Effector memory CD8-positive, alpha-beta T cell (primary cell): ENCODE measurements around the gene ALKBH8.
"Not testable (repeated sequence)": the region's sequence is repeated elsewhere in the genome, so short reads cannot be mapped to it uniquely, and the experiment has no call there.

Experiments used
- ATAC-seq: fragments of 150-1000 bp; cut with Tn5 transposase; replicated peaks from 2 replicates; pipeline ENCODE4 v1.10.0; 2021; ENCODE audit warnings: mild to moderate bottlenecking, moderate library complexity
- DNase-seq, 3 experiments: peaks; one replicate each; pipeline ENCODE4 v3.0.0; 2021
- H3K27ac Mint-ChIP-seq, 2 donors: one replicate each; pipeline ENCODE4 v1.8.0; 2022; ENCODE audit warnings: mild to moderate bottlenecking in 2 of 2, mixed read lengths in 2 of 2, moderate library complexity in 2 of 2
- H3K27me3 Mint-ChIP-seq, 2 donors: one replicate each; pipeline ENCODE4 v1.8.0; 2022; ENCODE audit warnings: mixed read lengths in 2 of 2
- H3K36me3 Mint-ChIP-seq: one replicate; pipeline ENCODE4 v1.8.0; 2022; ENCODE audit warnings: mild to moderate bottlenecking, moderate library complexity, mixed read lengths; ENCODE audit not compliant: insufficient read depth
- H3K4me1 Mint-ChIP-seq, 2 donors: one replicate each; pipeline ENCODE4 v1.8.0; 2022; ENCODE audit warnings: low read depth in 2 of 2, mixed read lengths in 2 of 2
- H3K4me3 Mint-ChIP-seq, 2 donors: one replicate each; pipeline ENCODE4 v1.8.0; 2022; ENCODE audit warnings: mild to moderate bottlenecking in 2 of 2, mixed read lengths in 2 of 2, moderate library complexity in 2 of 2
- H3K9me3 Mint-ChIP-seq, 2 donors: one replicate each; pipeline ENCODE4 v1.8.0; 2022; ENCODE audit warnings: mixed read lengths in 2 of 2

The ALKBH8 gene

DNA sequence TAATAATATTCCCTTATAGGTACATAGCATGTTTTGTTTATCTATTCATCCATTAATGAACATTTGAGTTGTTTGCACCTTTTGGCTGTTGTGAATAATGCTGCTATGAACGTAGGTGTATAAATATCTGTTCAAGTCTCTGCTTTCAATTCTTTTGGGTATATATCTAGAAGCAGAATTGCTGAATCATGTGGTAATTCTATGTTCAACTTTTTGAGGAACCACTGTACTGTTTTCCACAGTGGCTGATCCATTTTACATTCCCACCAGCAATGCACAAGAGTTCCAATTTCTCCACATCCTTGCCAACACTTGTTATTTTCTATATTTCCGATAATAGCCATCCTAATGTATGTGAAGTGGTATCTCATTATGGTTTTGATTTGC, 56.7 kb downstream of the ALKBH8 start:
- peaks cover 25% of the 10 kb centered on the region for H3K36me3 Mint-ChIP-seq

GRCh38 chr11:107508201-107508857, 57.2 kb downstream of the ALKBH8 start:
- ATAC-seq, result no peak
- H3K9me3 Mint-ChIP-seq, result peaks cover 0 to 2% of the 10 kb centered on the region in 2 donors
- H3K4me3 Mint-ChIP-seq, result no peak overlapping the region
- H3K27ac Mint-ChIP-seq, result no peak overlapping the region
- H3K27me3 Mint-ChIP-seq, result no peaks in the 10 kb centered on the region
- no peak for DNase-seq
- H3K36me3 Mint-ChIP-seq, result peaks cover 25% of the 10 kb centered on the region
- no peaks in the 10 kb centered on the region for H3K4me1 Mint-ChIP-seq

More for the DNA sequence above, 56.7 kb downstream of the ALKBH8 start:
- H3K27ac Mint-ChIP-seq, result no peak overlapping the region
- H3K4me3 Mint-ChIP-seq, result no peak overlapping the region
- ATAC-seq, result no peak
- no peaks in the 10 kb centered on the region for H3K27me3 Mint-ChIP-seq
- DNase-seq, result no peak
- H3K9me3 Mint-ChIP-seq, result peaks cover 0 to 2% of the 10 kb centered on the region in 2 donors
- no peaks in the 10 kb centered on the region for H3K4me1 Mint-ChIP-seq

GRCh38 chr11:107505647-107506225, 59.8 kb downstream of the ALKBH8 start:
- Mint-ChIP-seq H3K36me3 (peaks cover 29% of the 10 kb centered on the region), H3K4me1 (no peaks in the 10 kb centered on the region), H3K27ac (no peak overlapping the region), H3K9me3 (peaks cover 0 to 2% of the 10 kb centered on the region in 2 donors), H3K27me3 (no peaks in the 10 kb centered on the region), H3K4me3 (no peak overlapping the region)
- DNase-seq, result no peak
- ATAC-seq, result no peak

DNA sequence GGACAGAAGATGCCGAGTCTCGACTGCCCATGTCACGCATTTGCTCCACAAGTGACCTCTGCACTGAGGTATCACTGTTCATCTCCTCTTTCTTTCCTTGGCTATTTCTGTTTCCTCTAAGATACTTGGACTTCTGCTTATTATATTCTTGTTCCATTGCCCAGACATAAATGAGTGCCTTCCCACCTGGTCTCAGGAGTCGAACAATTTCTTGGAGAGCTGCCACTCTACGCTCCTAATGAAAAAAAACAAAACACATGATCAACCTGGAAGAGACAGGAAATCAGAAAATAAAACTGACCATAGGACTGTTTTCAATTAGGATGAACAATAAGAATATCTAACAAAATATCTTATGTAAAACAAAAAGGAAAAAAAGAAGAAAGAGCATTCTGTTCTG, 60.6 kb downstream of the ALKBH8 start:
- no peak overlapping the region for H3K4me3 Mint-ChIP-seq
- H3K4me1 Mint-ChIP-seq, result no peaks in the 10 kb centered on the region
- DNase-seq (no peak), ATAC-seq (no peak)
- peaks cover 29% of the 10 kb centered on the region for H3K36me3 Mint-ChIP-seq
- H3K9me3 Mint-ChIP-seq, result peaks cover 0 to 2% of the 10 kb centered on the region in 2 donors
- H3K27ac Mint-ChIP-seq, result no peak overlapping the region
- H3K27me3 Mint-ChIP-seq, result no peaks in the 10 kb centered on the region

DNA sequence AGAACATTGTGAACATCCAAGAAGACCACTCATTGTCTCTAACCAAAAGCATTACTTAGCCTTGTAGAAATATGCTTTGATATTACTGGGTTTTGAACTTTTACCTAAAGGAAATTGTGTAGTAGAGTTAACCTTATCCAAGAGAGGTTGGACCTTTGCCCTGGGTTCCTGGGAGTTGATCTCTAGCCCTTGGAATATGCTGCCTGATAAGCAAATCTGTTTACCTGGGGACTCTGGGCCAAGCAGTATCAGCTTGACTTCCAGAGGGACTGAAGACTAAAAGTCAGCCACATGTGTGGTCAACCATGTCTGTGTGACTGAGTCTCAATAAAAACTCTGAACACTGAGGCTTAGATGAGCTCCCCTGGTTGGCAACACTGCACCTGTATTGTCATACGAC, 63.8 kb downstream of the ALKBH8 start:
- Mint-ChIP-seq H3K36me3 (peaks cover 22% of the 10 kb centered on the region), H3K4me1 (no peaks in the 10 kb centered on the region), H3K4me3 (no peak overlapping the region)

DNA sequence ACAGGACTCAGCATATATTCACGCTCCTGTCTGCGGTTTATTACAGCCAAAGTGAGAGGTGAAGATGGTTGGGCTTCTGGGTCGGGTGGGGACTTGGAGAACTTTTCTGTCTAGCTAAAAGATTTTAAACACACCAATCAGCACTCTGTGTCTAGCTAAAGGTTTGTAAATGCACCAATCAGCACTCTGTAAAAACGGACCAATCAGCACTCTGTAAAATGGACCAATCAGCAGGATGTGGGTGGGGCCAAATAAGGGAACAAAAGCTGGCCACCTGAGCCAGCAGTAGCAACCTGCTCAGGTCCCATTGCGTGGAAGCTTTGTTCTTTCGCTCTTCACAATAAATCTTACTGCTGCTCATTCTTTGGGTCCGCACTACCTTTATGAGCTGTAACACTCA, 68.2 kb downstream of the ALKBH8 start:
- not testable (repeated sequence) for H3K4me1 Mint-ChIP-seq, ATAC-seq, H3K4me3 Mint-ChIP-seq, H3K27ac Mint-ChIP-seq, H3K9me3 Mint-ChIP-seq, H3K36me3 Mint-ChIP-seq, DNase-seq
- H3K27me3 Mint-ChIP-seq, result peaks cover 9 to 13% of the 10 kb centered on the region in 2 donors

More for the DNA sequence above, 63.8 kb downstream of the ALKBH8 start:
- no peak for ATAC-seq
- Mint-ChIP-seq H3K9me3 (peaks cover 0 to 2% of the 10 kb centered on the region in 2 donors), H3K27me3 (no peaks in the 10 kb centered on the region), H3K27ac (no peak overlapping the region)
- no peak for DNase-seq

- Mint-ChIP-seq H3K27me3 (peaks cover 9 to 13% of the 10 kb centered on the region in 2 donors), H3K4me1 (no peaks in the 10 kb centered on the region), H3K9me3 (no peaks in the 10 kb centered on the region), H3K4me3 (no peak overlapping the region), H3K27ac (no peak overlapping the region), H3K36me3 (no peaks in the 10 kb centered on the region)
- DNase-seq, result no peak
- ATAC-seq, result no peak
Observed at GRCh38 chr11:107496011-107496410, 69.5 kb downstream of the ALKBH8 start.

DNA sequence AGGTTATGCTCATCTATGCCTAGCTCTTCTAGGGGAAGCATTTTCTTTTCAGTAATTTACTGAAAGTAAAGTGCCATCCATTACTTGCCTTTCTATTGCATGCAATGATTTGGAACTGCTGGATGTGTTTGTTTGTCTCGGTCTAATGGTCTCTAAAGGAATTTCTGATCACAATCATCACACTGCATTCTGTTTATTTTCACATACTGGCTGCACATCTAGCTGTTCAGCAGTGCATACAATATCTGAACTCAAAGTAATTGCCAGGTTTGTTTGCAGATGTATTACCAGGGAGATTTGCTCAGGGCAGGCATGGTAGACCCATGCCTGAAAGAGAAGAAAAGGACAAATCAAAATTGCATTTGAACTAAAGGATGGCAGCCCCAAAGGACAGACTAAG, 71.5 kb downstream of the ALKBH8 start:
- ATAC-seq (no peak), DNase-seq (no peak)
- H3K4me1 Mint-ChIP-seq, result no peaks in the 10 kb centered on the region
- H3K9me3 Mint-ChIP-seq, result no peaks in the 10 kb centered on the region
- H3K36me3 Mint-ChIP-seq, result no peaks in the 10 kb centered on the region
- no peak overlapping the region for H3K27ac Mint-ChIP-seq
- H3K4me3 Mint-ChIP-seq, result no peak overlapping the region
- H3K27me3 Mint-ChIP-seq, result peaks cover 9 to 13% of the 10 kb centered on the region in 2 donors

DNA sequence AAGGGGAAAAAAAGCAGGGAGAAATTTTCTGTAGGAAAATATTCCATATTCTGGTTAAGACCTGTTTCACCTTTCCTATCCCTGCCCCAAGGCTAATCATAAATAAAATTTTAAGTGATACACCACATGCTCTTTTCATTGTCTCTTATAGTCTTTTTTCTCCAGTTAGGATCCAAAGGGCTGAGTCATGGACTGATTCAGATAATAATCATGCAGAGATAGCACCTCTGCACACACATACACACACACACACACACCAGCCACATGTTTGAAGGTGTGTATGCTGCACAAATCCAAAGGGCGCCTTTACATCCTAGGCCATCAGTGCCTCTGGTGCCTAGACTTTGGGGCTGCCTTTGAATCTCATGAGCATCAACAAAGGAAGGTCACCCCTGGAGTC, 72.4 kb downstream of the ALKBH8 start:
- no peak overlapping the region for H3K4me3 Mint-ChIP-seq
- ATAC-seq (no peak), DNase-seq (no peak)
- no peaks in the 10 kb centered on the region for H3K9me3 Mint-ChIP-seq
- H3K36me3 Mint-ChIP-seq, result no peaks in the 10 kb centered on the region
- no peak overlapping the region for H3K27ac Mint-ChIP-seq
- H3K27me3 Mint-ChIP-seq, result peaks cover 13 to 16% of the 10 kb centered on the region in 2 donors
- H3K4me1 Mint-ChIP-seq, result no peaks in the 10 kb centered on the region

DNA sequence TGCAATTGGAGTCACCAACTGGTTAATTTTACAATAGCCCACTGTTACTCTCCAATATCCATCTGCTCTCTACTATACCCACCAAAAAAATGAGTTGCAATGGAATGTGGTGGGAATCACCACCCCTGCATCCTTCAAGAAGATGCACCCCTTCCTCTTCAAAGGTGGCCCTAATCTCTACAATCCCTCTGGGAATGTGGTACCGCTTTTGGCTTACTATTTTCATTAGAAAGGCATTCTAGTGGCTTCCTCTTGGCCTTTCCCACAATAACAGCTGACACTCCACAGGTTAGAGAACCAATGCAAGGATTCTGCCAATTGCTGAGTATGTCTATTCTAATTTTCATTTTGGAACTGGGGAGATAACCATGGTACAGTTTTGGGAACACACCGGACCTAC, 74.7 kb downstream of the ALKBH8 start:
- DNase-seq (no peak), ATAC-seq (no peak)
- Mint-ChIP-seq H3K27me3 (peaks cover 13 to 16% of the 10 kb centered on the region in 2 donors), H3K4me3 (no peak overlapping the region), H3K4me1 (no peaks in the 10 kb centered on the region), H3K27ac (no peak overlapping the region), H3K9me3 (no peaks in the 10 kb centered on the region), H3K36me3 (no peaks in the 10 kb centered on the region)

DNA sequence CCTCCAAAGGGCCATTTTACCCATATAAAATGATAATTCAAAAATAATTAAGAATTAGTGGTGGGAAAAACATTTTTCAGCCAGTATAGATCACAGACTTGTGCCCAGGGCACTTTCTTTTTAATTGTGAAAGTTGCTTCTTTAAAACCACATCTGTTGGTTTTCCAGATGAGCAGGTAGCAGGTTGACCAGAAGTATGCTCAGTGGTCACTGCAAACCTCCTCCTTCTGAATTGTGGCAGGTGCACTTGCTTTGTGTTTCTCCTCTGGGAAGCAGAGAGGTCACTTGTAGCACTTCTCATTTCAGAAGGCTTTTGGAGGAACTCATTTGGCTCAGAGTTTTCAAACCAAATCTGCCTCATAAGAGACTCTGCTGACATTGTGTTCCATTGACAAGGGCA, 83.3 kb downstream of the ALKBH8 start:
- Mint-ChIP-seq H3K27me3 (peaks cover 39 to 44% of the 10 kb centered on the region in 2 donors), H3K9me3 (no peaks in the 10 kb centered on the region), H3K36me3 (no peaks in the 10 kb centered on the region), H3K4me3 (no peak overlapping the region), H3K27ac (no peak overlapping the region), H3K4me1 (no peaks in the 10 kb centered on the region)
- no peak for DNase-seq
- no peak for ATAC-seq

GRCh38 chr11:107478922-107479321, 86.6 kb downstream of the ALKBH8 start:
- Mint-ChIP-seq H3K4me3 (no peak overlapping the region), H3K9me3 (no peaks in the 10 kb centered on the region), H3K4me1 (no peaks in the 10 kb centered on the region)

DNA sequence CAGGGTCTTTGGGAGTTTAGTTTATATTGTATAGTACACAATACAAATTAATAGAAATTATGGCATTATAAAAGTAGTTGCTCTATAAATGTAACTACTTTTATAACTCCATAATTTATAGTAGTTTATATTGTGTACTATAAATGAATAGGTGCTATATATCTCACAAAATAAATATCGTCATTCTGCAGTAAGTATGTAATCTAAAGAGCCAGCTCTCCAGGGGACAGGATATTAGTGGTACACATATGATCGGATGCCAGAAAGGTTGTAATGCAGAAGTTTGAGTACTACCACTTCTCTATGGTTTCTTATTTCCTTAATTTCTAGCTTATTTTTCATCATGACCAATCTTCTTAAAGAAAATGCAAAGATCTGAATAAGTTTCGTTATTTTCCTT, 87.7 kb downstream of the ALKBH8 start:
- Mint-ChIP-seq H3K4me1 (no peaks in the 10 kb centered on the region), H3K27me3 (peaks cover 52 to 53% of the 10 kb centered on the region in 2 donors), H3K4me3 (no peak overlapping the region), H3K36me3 (no peaks in the 10 kb centered on the region), H3K27ac (no peak overlapping the region), H3K9me3 (no peaks in the 10 kb centered on the region)
- DNase-seq (no peak), ATAC-seq (no peak)

More at GRCh38 chr11:107478922-107479321, 86.6 kb downstream of the ALKBH8 start:
- DNase-seq (no peak), ATAC-seq (no peak)
- Mint-ChIP-seq H3K27ac (no peak overlapping the region), H3K27me3 (peaks cover 53 to 60% of the 10 kb centered on the region in 2 donors), H3K36me3 (no peaks in the 10 kb centered on the region)

DNA sequence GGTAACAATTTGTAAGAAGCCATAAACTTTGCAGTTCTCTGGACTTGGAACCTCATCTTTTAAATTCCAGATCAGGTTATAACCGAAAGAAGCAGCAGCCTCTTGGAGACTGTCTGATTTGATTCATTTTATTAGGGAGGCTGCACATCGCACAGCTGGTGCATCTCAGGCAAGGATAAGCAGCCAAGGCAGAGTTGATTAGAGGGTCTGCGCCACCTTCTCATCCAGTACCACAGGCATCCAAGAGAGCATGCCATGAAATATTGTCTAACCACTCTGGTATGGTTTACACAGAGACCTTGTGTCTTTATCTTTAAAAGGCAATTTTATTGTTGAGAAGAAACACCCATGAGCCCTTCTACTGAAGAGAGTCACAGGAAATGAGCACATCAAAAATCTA, 91.7 kb downstream of the ALKBH8 start:
- Mint-ChIP-seq H3K9me3 (no peaks in the 10 kb centered on the region), H3K27me3 (peaks cover 73 to 81% of the 10 kb centered on the region in 2 donors), H3K4me1 (no peaks in the 10 kb centered on the region), H3K36me3 (no peaks in the 10 kb centered on the region), H3K27ac (no peak overlapping the region), H3K4me3 (no peak overlapping the region)
- DNase-seq (no peak), ATAC-seq (no peak)
